Transverse colon (tissue), 3 donors: ENCODE data around the gene EIF4EBP3.

Experiments
- EP300 ChIP-seq: sonication (generic); formaldehyde crosslinking; IDR thresholded peaks from one replicate; pipeline ENCODE4 v1.6.1; 2017; ENCODE audit warnings: antibody characterized with exemption, low read depth
- TF ChIP-seq, protein P1 (sequence below), 5 experiments: fragments of 200-600 bp in 3 of 5; fragments of 450-650 bp in 2 of 5; sonication (generic) in 3 of 5; IDR thresholded peaks; 1 replicate in 2 of 5; 2 replicates in 3 of 5; pipeline ENCODE4 v1.5.1; 2016 to 2017; ENCODE audit warnings: antibody characterized with exemption in 5 of 5, inconsistent platforms in 3 of 5, mild to moderate bottlenecking in 2 of 5, moderate library complexity in 1 of 5

DNA sequence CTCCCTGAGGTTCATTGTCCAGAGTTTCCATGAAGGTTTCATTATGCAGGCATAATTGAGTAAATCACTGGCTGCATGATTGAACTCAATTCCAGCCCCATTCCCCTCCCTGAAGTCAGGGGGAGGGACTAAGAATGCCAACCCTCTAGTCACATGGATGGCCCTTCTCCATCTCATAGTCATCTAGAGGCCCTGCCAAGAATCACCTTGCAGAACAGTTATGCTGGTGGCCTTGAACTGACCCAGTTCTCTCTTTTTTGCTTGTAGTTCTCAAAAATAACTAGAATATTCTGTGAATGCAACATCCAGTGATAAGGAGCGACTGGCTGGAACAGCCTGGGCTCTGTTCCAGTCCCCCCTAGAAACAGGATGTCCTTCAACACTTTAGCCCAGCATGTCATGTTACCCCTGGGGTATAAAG, 48.9 kb downstream of the EIF4EBP3 start:
- TF ChIP-seq, protein P1, sequence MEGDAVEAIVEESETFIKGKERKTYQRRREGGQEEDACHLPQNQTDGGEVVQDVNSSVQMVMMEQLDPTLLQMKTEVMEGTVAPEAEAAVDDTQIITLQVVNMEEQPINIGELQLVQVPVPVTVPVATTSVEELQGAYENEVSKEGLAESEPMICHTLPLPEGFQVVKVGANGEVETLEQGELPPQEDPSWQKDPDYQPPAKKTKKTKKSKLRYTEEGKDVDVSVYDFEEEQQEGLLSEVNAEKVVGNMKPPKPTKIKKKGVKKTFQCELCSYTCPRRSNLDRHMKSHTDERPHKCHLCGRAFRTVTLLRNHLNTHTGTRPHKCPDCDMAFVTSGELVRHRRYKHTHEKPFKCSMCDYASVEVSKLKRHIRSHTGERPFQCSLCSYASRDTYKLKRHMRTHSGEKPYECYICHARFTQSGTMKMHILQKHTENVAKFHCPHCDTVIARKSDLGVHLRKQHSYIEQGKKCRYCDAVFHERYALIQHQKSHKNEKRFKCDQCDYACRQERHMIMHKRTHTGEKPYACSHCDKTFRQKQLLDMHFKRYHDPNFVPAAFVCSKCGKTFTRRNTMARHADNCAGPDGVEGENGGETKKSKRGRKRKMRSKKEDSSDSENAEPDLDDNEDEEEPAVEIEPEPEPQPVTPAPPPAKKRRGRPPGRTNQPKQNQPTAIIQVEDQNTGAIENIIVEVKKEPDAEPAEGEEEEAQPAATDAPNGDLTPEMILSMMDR (IDR thresholded peaks at IDR 0.05), result no peak
- no peak for TF ChIP-seq EP300
